RWPE1 (cell line): ENCODE data around the gene C12orf57.

ENCODE experiments used
- CTCF ChIA-PET: fragments of 350-600 bp; sonication (Branson Sonifier 250); formaldehyde crosslinking; extraction: SDS; loops from one replicate; lab custom pipeline; 2021; lab: Yijun Ruan, JAX
- POLR2A ChIA-PET: fragments of 400-600 bp; formaldehyde crosslinking; extraction: SDS; loops from one replicate; lab custom pipeline; 2020; ENCODE audit warnings: antibody characterized with exemption; ENCODE audit not compliant: low non-redundant PET; lab: Yijun Ruan, JAX
- DNase-seq: peaks from one replicate; pipeline ENCODE4 v3.0.0; 2012; ENCODE audit warnings: low spot score
- H3K27ac ChIP-seq: fragments of 450-650 bp; 2 replicates; pipeline ENCODE4 v1.5.1; 2017
- CTCF ChIP-seq: fragments of 450-650 bp; conservative IDR thresholded peaks from 2 replicates; pipeline ENCODE4 v1.5.1; 2017; ENCODE audit warnings: low read depth, mild to moderate bottlenecking

The C12orf57 gene

DNA sequence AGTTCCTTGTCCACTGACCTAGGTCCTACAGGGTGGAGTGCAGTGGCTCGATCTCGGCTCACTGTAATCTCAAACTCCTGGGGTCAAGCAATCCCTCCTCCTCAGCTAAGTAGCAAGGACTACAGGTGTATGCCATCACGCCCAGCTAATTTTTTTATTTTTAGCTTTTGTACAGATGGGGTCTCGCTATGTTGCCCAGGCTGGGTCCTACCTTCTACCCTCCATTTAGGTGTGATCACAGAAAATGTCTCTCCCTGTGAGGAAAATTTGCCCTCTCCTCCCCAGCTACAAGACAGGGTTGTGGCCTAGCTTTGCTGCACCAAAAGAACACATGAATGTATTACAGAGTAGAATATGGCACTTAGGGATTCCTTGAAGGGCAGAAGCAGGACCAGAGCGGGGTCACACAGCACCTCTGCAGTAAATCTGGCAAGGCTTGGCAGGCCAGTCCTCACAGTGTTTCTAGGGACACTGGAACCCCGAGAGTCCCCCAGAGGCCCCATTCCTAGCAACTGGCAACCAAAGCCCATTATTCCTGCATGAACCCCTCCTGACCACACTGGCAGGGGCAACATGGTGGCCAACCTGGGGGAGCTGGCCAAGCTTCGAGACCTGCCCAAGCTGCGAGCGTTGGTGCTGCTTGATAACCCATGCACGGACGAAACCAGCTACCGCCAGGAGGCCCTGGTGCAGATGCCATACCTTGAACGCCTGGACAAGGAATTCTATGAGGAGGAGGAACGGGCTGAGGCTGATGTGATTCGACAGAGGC is 31.5 kb upstream of the C12orf57 start:
- CTCF ChIA-PET: interaction anchor here (0.7 kb wide), 1 partner anchor 22 kb away, joined by 4 read pairs; no protein-coding TSS in a partner anchor
- DNase-seq: no peak
- TF ChIP-seq CTCF: no peak
- H3K27ac ChIP-seq: no peak overlapping the region
- POLR2A ChIA-PET: interaction anchor here (1.2 kb wide), 1 partner anchor 24 kb away, joined by 3 read pairs; no protein-coding TSS in a partner anchor

DNA sequence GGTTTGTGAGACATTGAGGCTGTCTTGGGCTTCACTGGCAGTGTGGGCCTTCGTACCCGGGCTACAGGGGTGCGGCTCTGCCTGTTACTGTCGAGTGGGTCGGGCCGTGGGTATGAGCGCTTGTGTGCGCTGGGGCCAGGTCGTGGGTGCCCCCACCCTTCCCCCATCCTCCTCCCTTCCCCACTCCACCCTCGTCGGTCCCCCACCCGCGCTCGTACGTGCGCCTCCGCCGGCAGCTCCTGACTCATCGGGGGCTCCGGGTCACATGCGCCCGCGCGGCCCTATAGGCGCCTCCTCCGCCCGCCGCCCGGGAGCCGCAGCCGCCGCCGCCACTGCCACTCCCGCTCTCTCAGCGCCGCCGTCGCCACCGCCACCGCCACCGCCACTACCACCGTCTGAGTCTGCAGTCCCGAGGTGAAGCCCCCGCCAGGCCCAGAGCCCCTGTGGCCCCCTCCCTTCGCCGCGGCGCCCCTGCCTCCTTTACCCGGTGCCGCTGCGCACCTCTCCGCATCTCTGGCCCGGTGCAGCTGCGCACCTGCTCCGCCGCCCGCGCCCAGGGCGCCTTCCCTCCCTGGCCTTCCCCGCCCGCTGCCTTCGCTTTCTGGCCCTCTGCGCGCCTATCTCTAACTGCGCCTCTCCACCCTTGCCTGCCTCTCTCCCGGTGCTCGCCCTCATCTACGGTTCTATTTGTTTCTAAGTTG is 29.4 kb upstream of the C12orf57 start, which contains the start of gene ENO2:
ENO2 (plus strand) TSS at position 335 of the 701 bp plus-strand sequence. CDS start 1,253 bp downstream, outside the sequence.
- TF ChIP-seq CTCF: no peak
- H3K27ac ChIP-seq: peak within 1 kb of the TSS; percentile 38; the same call in 1 of the 2 replicates
- ChIA-PET POLR2A (interaction anchor here (0.5 to 1.0 kb wide), 3 partner anchors 9 to 36 kb away, joined by 3 to 4 read pairs (median 4); no protein-coding TSS in a partner anchor), CTCF (interaction anchor here (0.6 to 0.7 kb wide), 2 partner anchors 11 to 52 kb away, joined by 3 read pairs; no protein-coding TSS in a partner anchor)
- no peak for DNase-seq

- ChIA-PET CTCF (no interaction called here), POLR2A (no interaction called here)
- no peak for DNase-seq
- H3K27ac ChIP-seq: no peak overlapping the region; the same call in 1 of the 2 replicates
- no peak for TF ChIP-seq CTCF
Observed at GRCh38 chr12:6914947-6915788, 28.7 kb upstream of the C12orf57 start.

- TF ChIP-seq CTCF: no peak
- ChIA-PET CTCF (no interaction called here), POLR2A (no interaction called here)
- H3K27ac ChIP-seq: no peak overlapping the region
- no peak for DNase-seq
Observed at GRCh38 chr12:6915789-6916285, 28.0 kb upstream of the C12orf57 start.

- POLR2A ChIA-PET: no interaction called here
- no peak overlapping the region for H3K27ac ChIP-seq
- DNase-seq: no peak
- CTCF ChIA-PET: interaction anchor here (0.5 to 1.0 kb wide), 2 partner anchors 25 to 32 kb away, joined by 3 to 5 read pairs; no protein-coding TSS in a partner anchor
- no peak for TF ChIP-seq CTCF
Observed at GRCh38 chr12:6916426-6917200, 27.2 kb upstream of the C12orf57 start.
